SJCRH30 (cell line): ENCODE data around the gene TPPP2. TPM values are rescaled to one million over a fixed set of nuclear protein-coding genes. Genes with fewer than 3 reads are reported as not detected.
"Not testable (repeated sequence)": the region's sequence is repeated elsewhere in the genome, so short reads cannot be mapped to it uniquely, and the experiment has no call there.

ENCODE experiments used
- DNase-seq, 2 experiments: peaks; one replicate each; pipeline ENCODE4 v3.0.0-alpha.2; 2015 to 2020
- H3K27ac ChIP-seq: fragments of 250-450 bp; sonication (Bioruptor Pico); 2 replicates; pipeline ENCODE4 v1.5.1; 2020; ENCODE audit warnings: mild to moderate bottlenecking, moderate library complexity
- H3K27me3 ChIP-seq: fragments of 250-450 bp; sonication (Bioruptor Pico); 2 replicates; pipeline ENCODE4 v1.5.1; 2020; ENCODE audit warnings: mild to moderate bottlenecking, moderate library complexity
- H3K36me3 ChIP-seq: fragments of 250-450 bp; sonication (Bioruptor Pico); 2 replicates; pipeline ENCODE4 v1.5.1; 2020; ENCODE audit warnings: mild to moderate bottlenecking, moderate library complexity
- H3K4me1 ChIP-seq: fragments of 250-450 bp; sonication (Bioruptor Pico); 2 replicates; pipeline ENCODE4 v1.5.1; 2020; ENCODE audit warnings: mild to moderate bottlenecking, moderate library complexity
- H3K4me3 ChIP-seq: fragments of 250-450 bp; sonication (Bioruptor Pico); 2 replicates; pipeline ENCODE4 v1.5.1; 2020; ENCODE audit warnings: mild to moderate bottlenecking, moderate library complexity
- H3K9me3 ChIP-seq: fragments of 250-450 bp; sonication (Bioruptor Pico); replicated peaks from 2 replicates; pipeline ENCODE4 v1.5.1; 2020; ENCODE audit warnings: mild to moderate bottlenecking, moderate library complexity
- total RNA-seq: library from RNA; depleted of rRNA; stranded (reverse); fragments of >200 nt; shearing (Covaris generic); gene quantifications from 2 replicates; pipeline ENCODE4 v1.2.3, GENCODE V29; 2014

TPPP2 gene
- total RNA-seq, 1 experiment from 2014 or later, result not detected

DNA sequence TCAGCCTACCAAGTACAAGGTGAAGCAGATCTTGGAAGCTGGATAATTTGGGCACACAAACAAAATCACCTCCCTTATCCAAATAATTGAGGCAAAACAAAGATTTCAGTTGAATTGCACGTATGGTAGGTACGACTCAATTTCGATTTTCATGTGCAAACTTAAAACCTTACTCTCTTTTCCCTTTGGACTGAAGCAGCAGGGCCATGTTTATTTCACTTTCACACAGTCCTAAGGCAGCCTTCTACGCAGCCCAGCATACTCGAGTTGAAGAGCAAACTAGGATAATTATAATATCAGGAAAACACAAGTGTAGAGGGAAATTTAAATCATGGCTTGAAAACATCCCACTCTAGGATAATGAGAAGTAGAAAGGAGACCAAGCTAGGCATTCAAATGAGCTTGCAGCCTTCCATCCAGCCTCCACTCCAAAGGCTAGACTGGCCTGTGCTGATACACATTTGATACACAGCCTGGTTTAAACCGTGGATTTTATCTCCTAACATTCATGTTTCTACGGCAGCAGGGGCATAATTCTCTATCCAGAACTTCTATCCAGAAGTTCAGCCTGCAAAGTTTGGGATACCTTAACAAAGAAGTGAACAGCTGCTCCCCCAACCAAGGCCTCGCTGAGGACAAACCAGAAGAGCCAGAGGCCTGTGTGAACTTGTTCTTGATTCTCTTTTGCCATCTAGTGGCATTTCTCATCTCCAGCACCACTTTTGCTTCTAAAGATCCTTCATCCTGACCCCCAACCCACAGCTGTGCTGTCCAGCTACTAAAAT lies 9.8 kb downstream of the TPPP2 start:
- peak overlapping the region; percentile 67 for H3K27ac ChIP-seq
- H3K9me3 ChIP-seq, result no peaks in the 10 kb centered on the region
- H3K27me3 ChIP-seq, result no peaks in the 10 kb centered on the region
- no peaks in the 10 kb centered on the region for H3K36me3 ChIP-seq
- H3K4me1 ChIP-seq, result peaks cover 31% of the 10 kb centered on the region
- peak; percentile 80 to 91 for DNase-seq
- peak overlapping the region; percentile 22 for H3K4me3 ChIP-seq

- Histone ChIP-seq H3K27ac (no peak overlapping the region), H3K27me3 (no peaks in the 10 kb centered on the region)
Observed at GRCh38 chr14:21040370-21040925, 10.4 kb downstream of the TPPP2 start.

DNA sequence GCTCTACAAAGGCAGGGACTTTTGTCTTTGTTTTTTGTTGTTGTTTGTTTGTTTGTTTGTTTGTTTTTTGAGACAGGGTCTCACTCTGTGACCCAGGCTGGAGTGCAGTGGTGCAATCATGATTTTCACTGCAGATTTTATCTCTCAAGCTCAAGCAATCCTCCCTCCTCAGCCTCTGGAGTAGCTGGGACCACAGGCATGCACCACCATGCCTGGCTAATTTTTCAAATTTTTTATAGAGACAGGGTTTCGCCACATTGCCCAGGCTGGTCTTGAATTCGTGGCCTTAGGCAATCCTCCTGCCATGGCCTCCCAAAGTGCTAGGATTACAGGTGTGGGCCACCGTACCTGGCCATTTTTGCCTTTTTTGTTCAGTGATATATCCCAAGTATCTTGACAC lies 10.9 kb downstream of the TPPP2 start:
- not testable (repeated sequence) for H3K27me3 ChIP-seq, H3K4me3 ChIP-seq, DNase-seq, H3K9me3 ChIP-seq, H3K36me3 ChIP-seq, H3K27ac ChIP-seq
- peaks cover 31% of the 10 kb centered on the region for H3K4me1 ChIP-seq

More at GRCh38 chr14:21040370-21040925, 10.4 kb downstream of the TPPP2 start:
- no peaks in the 10 kb centered on the region for H3K36me3 ChIP-seq
- H3K4me3 ChIP-seq, result no peak overlapping the region
- H3K9me3 ChIP-seq, result no peaks in the 10 kb centered on the region
- H3K4me1 ChIP-seq, result peaks cover 31% of the 10 kb centered on the region
- no peak for DNase-seq

- Histone ChIP-seq H3K36me3 (no peaks in the 10 kb centered on the region), H3K27me3 (no peaks in the 10 kb centered on the region), H3K9me3 (no peaks in the 10 kb centered on the region), H3K4me3 (no peak within 1 kb of the TSS), H3K4me1 (peaks cover 31% of the 10 kb centered on the region), H3K27ac (no peak within 1 kb of the TSS)
- no peak for DNase-seq
Observed at GRCh38 chr14:21041676-21042433, 11.8 kb downstream of the TPPP2 start, which contains the start of gene RNASE7. Gene RNASE7, plus strand, starts transcription at chr14:21042362. Its CDS starts 631 bp downstream, at chr14:21042993.

DNA sequence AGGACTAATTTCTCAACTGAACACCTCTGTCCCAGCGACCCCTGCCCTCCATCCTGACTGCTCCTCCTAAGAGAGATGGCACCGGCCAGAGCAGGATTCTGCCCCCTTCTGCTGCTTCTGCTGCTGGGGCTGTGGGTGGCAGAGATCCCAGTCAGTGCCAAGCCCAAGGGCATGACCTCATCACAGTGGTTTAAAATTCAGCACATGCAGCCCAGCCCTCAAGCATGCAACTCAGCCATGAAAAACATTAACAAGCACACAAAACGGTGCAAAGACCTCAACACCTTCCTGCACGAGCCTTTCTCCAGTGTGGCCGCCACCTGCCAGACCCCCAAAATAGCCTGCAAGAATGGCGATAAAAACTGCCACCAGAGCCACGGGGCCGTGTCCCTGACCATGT lies 12.9 kb downstream of the TPPP2 start:
- no peaks in the 10 kb centered on the region for H3K27me3 ChIP-seq
- H3K4me3 ChIP-seq, result no peak overlapping the region
- H3K4me1 ChIP-seq, result peaks cover 31% of the 10 kb centered on the region
- no peak overlapping the region for H3K27ac ChIP-seq
- H3K36me3 ChIP-seq, result no peaks in the 10 kb centered on the region
- H3K9me3 ChIP-seq, result no peaks in the 10 kb centered on the region
- no peak for DNase-seq

DNA sequence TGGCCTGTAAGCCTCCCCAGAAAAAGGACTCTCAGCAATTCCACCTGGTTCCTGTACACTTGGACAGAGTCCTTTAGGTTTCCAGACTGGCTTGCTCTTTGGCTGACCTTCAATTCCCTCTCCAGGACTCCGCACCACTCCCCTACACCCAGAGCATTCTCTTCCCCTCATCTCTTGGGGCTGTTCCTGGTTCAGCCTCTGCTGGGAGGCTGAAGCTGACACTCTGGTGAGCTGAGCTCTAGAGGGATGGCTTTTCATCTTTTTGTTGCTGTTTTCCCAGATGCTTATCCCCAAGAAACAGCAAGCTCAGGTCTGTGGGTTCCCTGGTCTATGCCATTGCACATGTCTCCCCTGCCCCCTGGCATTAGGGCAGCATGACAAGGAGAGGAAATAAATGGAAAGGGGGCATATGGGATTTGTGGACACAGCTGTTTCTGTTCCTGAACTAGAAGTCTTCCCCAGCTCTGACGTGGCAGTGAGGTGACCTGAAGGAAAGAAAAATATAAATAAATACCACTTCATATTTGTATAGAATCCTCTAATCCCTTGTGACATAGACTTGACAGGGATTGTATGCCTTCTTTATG lies 13.5 kb downstream of the TPPP2 start:
- no peaks in the 10 kb centered on the region for H3K36me3 ChIP-seq
- DNase-seq, result no peak
- H3K4me1 ChIP-seq, result peaks cover 25% of the 10 kb centered on the region

GRCh38 chr14:21043974-21044618 lies 14.1 kb downstream of the TPPP2 start:
- Histone ChIP-seq H3K27me3 (no peaks in the 10 kb centered on the region), H3K9me3 (no peaks in the 10 kb centered on the region), H3K4me1 (peaks cover 21% of the 10 kb centered on the region), H3K27ac (no peak overlapping the region), H3K4me3 (no peak overlapping the region), H3K36me3 (no peaks in the 10 kb centered on the region)
- peak; percentile 46 to 54 for DNase-seq

More for the DNA sequence above, 13.5 kb downstream of the TPPP2 start:
- H3K27ac ChIP-seq, result no peak overlapping the region
- H3K9me3 ChIP-seq, result no peaks in the 10 kb centered on the region
- H3K4me3 ChIP-seq, result no peak overlapping the region
- no peaks in the 10 kb centered on the region for H3K27me3 ChIP-seq

GRCh38 chr14:21047378-21047781 lies 17.4 kb downstream of the TPPP2 start:
- no peak for DNase-seq
- Histone ChIP-seq H3K4me3 (no peak overlapping the region), H3K36me3 (no peaks in the 10 kb centered on the region), H3K9me3 (no peaks in the 10 kb centered on the region), H3K27me3 (no peaks in the 10 kb centered on the region), H3K27ac (no peak overlapping the region), H3K4me1 (peaks cover 10% of the 10 kb centered on the region)

- no peak for DNase-seq
- Histone ChIP-seq H3K36me3 (no peaks in the 10 kb centered on the region), H3K27ac (no peak overlapping the region), H3K9me3 (no peaks in the 10 kb centered on the region), H3K27me3 (no peaks in the 10 kb centered on the region), H3K4me3 (no peak overlapping the region), H3K4me1 (peaks cover 8% of the 10 kb centered on the region)
Observed at GRCh38 chr14:21048638-21049037, 18.6 kb downstream of the TPPP2 start.

GRCh38 chr14:21049271-21049673 lies 19.3 kb downstream of the TPPP2 start:
- DNase-seq, result no peak

GRCh38 chr14:21050597-21050996 lies 20.6 kb downstream of the TPPP2 start:
- Histone ChIP-seq H3K4me1 (no peaks in the 10 kb centered on the region), H3K4me3 (no peak overlapping the region), H3K27ac (no peak overlapping the region), H3K36me3 (no peaks in the 10 kb centered on the region), H3K27me3 (peaks cover 4% of the 10 kb centered on the region; the same call in 1 of the 2 replicates), H3K9me3 (no peaks in the 10 kb centered on the region)
- no peak for DNase-seq

More at GRCh38 chr14:21049271-21049673, 19.3 kb downstream of the TPPP2 start:
- Histone ChIP-seq H3K4me3 (no peak overlapping the region), H3K9me3 (no peaks in the 10 kb centered on the region), H3K4me1 (peaks cover 2% of the 10 kb centered on the region; the same call in 1 of the 2 replicates), H3K27ac (no peak overlapping the region), H3K36me3 (no peaks in the 10 kb centered on the region), H3K27me3 (no peaks in the 10 kb centered on the region)

GRCh38 chr14:21053184-21054122 lies 23.4 kb downstream of the TPPP2 start:
- Histone ChIP-seq H3K9me3 (no peaks in the 10 kb centered on the region), H3K27me3 (peaks cover 4% of the 10 kb centered on the region; the same call in 1 of the 2 replicates), H3K36me3 (no peaks in the 10 kb centered on the region), H3K4me3 (no peak overlapping the region), H3K27ac (no peak overlapping the region), H3K4me1 (no peaks in the 10 kb centered on the region)
- no peak for DNase-seq

- Histone ChIP-seq H3K36me3 (no peaks in the 10 kb centered on the region), H3K4me1 (no peaks in the 10 kb centered on the region), H3K27me3 (peaks cover 4% of the 10 kb centered on the region; the same call in 1 of the 2 replicates), H3K4me3 (no peak overlapping the region), H3K9me3 (no peaks in the 10 kb centered on the region), H3K27ac (no peak overlapping the region)
- no peak for DNase-seq
Observed at GRCh38 chr14:21054123-21054767, 24.2 kb downstream of the TPPP2 start.
